Measurements from ENCODE around the gene KITLG. TPM values are rescaled to one million over a fixed set of nuclear protein-coding genes. Genes with fewer than 3 reads are reported as not detected.

KITLG gene
- total and polyA plus RNA-seq, 2 of the 8 experiments (the other 6 are each of a cell fraction or from before 2014, with no cell fraction given) = 1.3 to 7.8 TPM

DNA sequence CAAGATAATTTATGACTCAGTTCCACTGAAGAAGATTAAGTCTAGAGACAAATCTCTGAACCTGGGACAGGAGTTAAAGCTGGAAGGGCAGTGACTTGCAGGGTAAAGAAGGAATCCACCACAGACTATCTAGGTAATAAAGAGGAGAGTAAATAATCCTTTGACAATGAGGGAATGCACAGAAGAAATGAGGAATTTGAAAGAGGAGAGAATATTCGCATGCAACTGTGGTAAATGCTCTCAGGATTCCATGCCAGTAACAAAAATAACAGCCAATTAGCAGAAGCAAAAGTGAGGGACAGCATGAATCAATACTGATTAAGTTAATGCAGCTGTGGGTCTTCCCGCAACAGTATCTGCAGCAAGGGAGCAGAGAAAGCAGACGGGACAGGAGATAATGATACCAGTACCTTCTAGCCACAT, 77.0 kb downstream of the KITLG start:
- Histone ChIP-seq H2BK120ac (replicated peaks; ENCODE audit: low read depth, low read length) (no peak overlapping the region), H3K56ac (replicated peaks; ENCODE audit: insufficient read length, low read depth, low read length) (no peak overlapping the region), H2BK15ac (ENCODE audit: low read length) (no peak overlapping the region), H3K79me1 (ENCODE audit: low read depth, low read length) (no peaks in the 10 kb centered on the region), H3K23me2 (ENCODE audit: low read depth, low read length) (no peaks in the 10 kb centered on the region), H3K4me2 (ENCODE audit: insufficient read depth in 1 of 2, low read depth in 2 of 2, low read length in 2 of 2) (no peak overlapping the region), H3K23ac (ENCODE audit: insufficient read length) (no peak overlapping the region), H2BK5ac (ENCODE audit: low read depth, low read length) (no peak overlapping the region), H2BK12ac (ENCODE audit: low read depth, low read length) (no peak overlapping the region), H3K18ac (ENCODE audit: extremely low read depth, low read length) (no peak overlapping the region), H3K4me3 (ENCODE audit: extremely low read depth in 1 of 4, insufficient read depth in 2 of 4, low read depth in 3 of 4, low read length in 4 of 4) (no peak overlapping the region), H2AK5ac (ENCODE audit: low read depth, low read length) (no peak overlapping the region), H3K27ac (ENCODE audit: low read depth, low read length) (no peak overlapping the region), H3K9ac (replicated peaks in 1 of 4; ENCODE audit: extremely low read depth in 1 of 4, low read depth in 3 of 4, low read length in 3 of 4) (no peak overlapping the region), H3K36me3 (ENCODE audit: control insufficient read depth in 2 of 4, insufficient read depth in 4 of 4, low read length in 3 of 4) (peaks cover 0 to 3% (median 0%) of the 10 kb centered on the region in 4 experiments; a peak in 1 of 8 replicates), H3K4ac (replicated peaks; ENCODE audit: insufficient read length, low read depth, low read length) (no peak overlapping the region), H3K27me3 (replicated peaks in 1 of 4; ENCODE audit: control insufficient read depth in 3 of 4, extremely low read depth in 1 of 4, insufficient read depth in 3 of 4, low read length in 3 of 4) (no peaks in the 10 kb centered on the region), H3K79me2 (ENCODE audit: control insufficient read depth in 1 of 2, insufficient read depth in 2 of 2, low read length in 2 of 2) (no peaks in the 10 kb centered on the region), H4K91ac (replicated peaks; ENCODE audit: insufficient read length, low read length) (no peak overlapping the region), H3K14ac (ENCODE audit: insufficient read length) (no peak overlapping the region), H4K20me1 (replicated peaks in 1 of 2; ENCODE audit: control insufficient read depth in 1 of 2, insufficient read depth in 2 of 2, low read length in 2 of 2) (no peaks in the 10 kb centered on the region), H4K5ac (ENCODE audit: insufficient read length, low read depth, low read length) (no peak overlapping the region), H3K9me3 (ENCODE audit: insufficient read depth in 2 of 2, low read depth in 1 of 2, low read length in 1 of 2) (no peaks in the 10 kb centered on the region), H3K4me1 (replicated peaks in 1 of 4; ENCODE audit: control insufficient read depth in 3 of 4, insufficient read depth in 4 of 4, low read length in 3 of 4) (peaks cover 0 to 3% (median 0%) of the 10 kb centered on the region in 4 experiments; a peak in 2 of 7 replicates), H2BK20ac (ENCODE audit: low read length) (no peak overlapping the region), H4K8ac (ENCODE audit: extremely low read depth, insufficient read depth, low read length) (no peak overlapping the region), H2AFZ (ENCODE audit: low read length) (no peak overlapping the region)
- FAIRE-seq (no peak), DNase-seq (ENCODE audit: low read depth in 1 of 2, low spot score in 2 of 2) (no peak)
- POLR2A ChIA-PET (ENCODE audit: partially characterized antibody) = interaction anchor here (0.7 kb wide), 1 partner anchor 21 kb away, joined by 3 read pairs; no protein-coding TSS in a partner anchor
- CTCF ChIA-PET (ENCODE audit: partially characterized antibody) = no interaction called here
- 75% methylated on average over 3 of the region's 3 CpGs; no CpG with 5 or more reads in 1 of the 2 experiments for WGBS, 2 experiments (ENCODE audit: extremely low coverage in 1 of 2, insufficient coverage in 1 of 2, insufficient read length in 1 of 2, insufficient replicate concordance in 2 of 2, low coverage in 1 of 2, low lambda C conversion rate in 2 of 2, missing lambda C conversion rate in 1 of 2)
- TF ChIP-seq, protein P1, sequence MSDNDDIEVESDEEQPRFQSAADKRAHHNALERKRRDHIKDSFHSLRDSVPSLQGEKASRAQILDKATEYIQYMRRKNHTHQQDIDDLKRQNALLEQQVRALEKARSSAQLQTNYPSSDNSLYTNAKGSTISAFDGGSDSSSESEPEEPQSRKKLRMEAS (IDR thresholded peaks at IDR 0.05) = no peak
- TF ChIP-seq BCL11A (IDR thresholded peaks at IDR 0.05; ENCODE audit: low read depth in 2 of 2, low read length in 2 of 2) (no peak), SP2 (IDR thresholded peaks at IDR 0.05; ENCODE audit: low read length) (no peak), SP1 (IDR thresholded peaks at IDR 0.05; ENCODE audit: low read depth, low read length) (no peak), KDM1A (IDR thresholded peaks at IDR 0.05; ENCODE audit: borderline replicate concordance, low read length) (no peak), CEBPB (IDR thresholded peaks at IDR 0.05; ENCODE audit: low read depth, low read length) (no peak), HDAC6 (IDR thresholded peaks at IDR 0.05; ENCODE audit: low read depth, low read length) (no peak), FOSL1 (IDR thresholded peaks at IDR 0.05; ENCODE audit: insufficient read depth, low read depth, low read length) (no peak), CREB1 (IDR thresholded peaks at IDR 0.05) (no peak), ZNF274 (IDR thresholded peaks at IDR 0.05; ENCODE audit: borderline replicate concordance, extremely low read depth, low read length) (no peak), TAF1 (IDR thresholded peaks at IDR 0.05; ENCODE audit: low read depth, low read length) (no peak), PHF8 (conservative IDR thresholded peaks at IDR 0.05; ENCODE audit: low read depth, low read length) (no peak), POLR2AphosphoS5 (IDR thresholded peaks at IDR 0.05; ENCODE audit: low read depth, low read length) (no peak), SP4 (IDR thresholded peaks at IDR 0.05; ENCODE audit: low read length) (no peak)
